HEK293 (cell line): ENCODE measurements around the gene MN1.

Source experiments
- CTCF ChIA-PET: fragments of 350-600 bp; formaldehyde crosslinking; extraction: SDS; loops from one replicate; lab custom pipeline; 2021; ENCODE audit warnings: antibody characterized with exemption; lab: Yijun Ruan, JAX
- POLR2A ChIA-PET: fragments of 300-600 bp; formaldehyde crosslinking; extraction: SDS; loops from one replicate; lab custom pipeline; 2020; ENCODE audit warnings: antibody characterized with exemption, inconsistent platforms; lab: Yijun Ruan, JAX
- H3K27ac ChIP-seq: fragments of 200-500 bp; sonication (Bioruptor generic); 2 replicates; pipeline ENCODE4 v1.5.1; 2014; ENCODE audit warnings: low read depth, low read length, control low read depth, inconsistent platforms; ENCODE audit errors: extremely low read depth
- H3K36me3 ChIP-seq, 2 experiments: fragments of 200-500 bp in 1 of 2; sonication (Bioruptor generic) in 1 of 2; 1 replicate in 1 of 2; 2 replicates in 1 of 2; pipeline ENCODE4 v1.5.1; 2014 to 2017; ENCODE audit warnings: inconsistent platforms in 2 of 2, low read length in 2 of 2; ENCODE audit not compliant: control insufficient read depth in 2 of 2, insufficient read depth in 1 of 2
- H3K4me1 ChIP-seq: fragments of 200-500 bp; sonication (Bioruptor generic); 2 replicates; pipeline ENCODE4 v1.5.1; 2014; ENCODE audit warnings: mild to moderate bottlenecking, low read length, inconsistent platforms; ENCODE audit not compliant: control insufficient read depth, insufficient read depth
- H3K4me3 ChIP-seq: 2 replicates; pipeline ENCODE4 v1.5.1; 2011; ENCODE audit warnings: low read depth, mild to moderate bottlenecking, control low read depth, low read length, moderate library complexity
- H3K9me3 ChIP-seq: fragments of 200-500 bp; sonication (Bioruptor generic); 2 replicates; pipeline ENCODE4 v1.5.1; 2014; ENCODE audit warnings: low read depth, low read length, inconsistent platforms; ENCODE audit not compliant: control insufficient read depth, insufficient read depth
- HOXC10 ChIP-seq: sonication (generic); formaldehyde crosslinking; IDR thresholded peaks from 2 replicates; pipeline ENCODE4 v1.8.1; 2023; ENCODE audit warnings: mild to moderate bottlenecking, missing genetic modification reagents
- RBAK ChIP-seq: fragments of 450-650 bp; formaldehyde crosslinking; IDR thresholded peaks from 2 replicates; pipeline ENCODE4 v1.5.1; 2016; ENCODE audit warnings: missing biosample characterization, missing genetic modification characterization
- SALL2 ChIP-seq: fragments of 450-650 bp; formaldehyde crosslinking; IDR thresholded peaks from 2 replicates; pipeline ENCODE4 v1.5.0; 2017; ENCODE audit warnings: missing biosample characterization, mild to moderate bottlenecking, missing genetic modification characterization, borderline replicate concordance
- YY1 ChIP-seq: fragments of 450-650 bp; formaldehyde crosslinking; IDR thresholded peaks from 2 replicates; pipeline ENCODE4 v1.5.1; 2018; ENCODE audit warnings: missing biosample characterization, missing genetic modification characterization
- ZNF114 ChIP-seq: fragments of 450-650 bp; formaldehyde crosslinking; IDR thresholded peaks from 2 replicates; pipeline ENCODE4 v1.5.0; 2017; ENCODE audit warnings: missing biosample characterization, missing genetic modification characterization
- ZNF133 ChIP-seq: fragments of 450-650 bp; formaldehyde crosslinking; IDR thresholded peaks from 2 replicates; pipeline ENCODE4 v1.5.1; 2016; ENCODE audit warnings: missing biosample characterization, missing genetic modification characterization
- ZNF214 ChIP-seq: fragments of 450-650 bp; formaldehyde crosslinking; IDR thresholded peaks from 2 replicates; pipeline ENCODE4 v1.5.1; 2017; ENCODE audit warnings: missing biosample characterization, mild to moderate bottlenecking, missing genetic modification characterization, borderline replicate concordance
- ZNF324 ChIP-seq: fragments of 450-650 bp; formaldehyde crosslinking; IDR thresholded peaks from 2 replicates; pipeline ENCODE4 v1.5.1; 2016; ENCODE audit warnings: missing biosample characterization, missing genetic modification characterization
- ZNF341 ChIP-seq: fragments of 450-650 bp; formaldehyde crosslinking; IDR thresholded peaks from 2 replicates; pipeline ENCODE4; 2016; ENCODE audit warnings: low read depth, missing biosample characterization, missing genetic modification characterization
- ZNF416 ChIP-seq: fragments of 450-650 bp; formaldehyde crosslinking; IDR thresholded peaks from 2 replicates; pipeline ENCODE4 v1.5.1; 2016; ENCODE audit warnings: missing biosample characterization, missing genetic modification characterization
- ZNF473 ChIP-seq: fragments of 450-650 bp; formaldehyde crosslinking; IDR thresholded peaks from 2 replicates; pipeline ENCODE4 v1.5.1; 2017; ENCODE audit warnings: missing biosample characterization, missing genetic modification characterization
- ZNF48 ChIP-seq: fragments of 450-650 bp; formaldehyde crosslinking; IDR thresholded peaks from 2 replicates; pipeline ENCODE4 v1.5.1; 2016; ENCODE audit warnings: missing biosample characterization, missing genetic modification characterization
- ZNF530 ChIP-seq: fragments of 450-650 bp; formaldehyde crosslinking; IDR thresholded peaks from 2 replicates; pipeline ENCODE4 v1.5.1; 2016; ENCODE audit warnings: low read depth, missing biosample characterization, missing genetic modification characterization
- ZNF544 ChIP-seq: fragments of 450-650 bp; formaldehyde crosslinking; IDR thresholded peaks from 2 replicates; pipeline ENCODE4 v1.5.0; 2017; ENCODE audit warnings: missing biosample characterization, missing genetic modification characterization
- TF ChIP-seq, protein P1 (sequence below): fragments of 450-650 bp; formaldehyde crosslinking; IDR thresholded peaks from 2 replicates; pipeline ENCODE4 v1.5.1; 2017; ENCODE audit warnings: missing biosample characterization, missing genetic modification characterization
- TF ChIP-seq, protein P2 (sequence below): sonication (generic); formaldehyde crosslinking; IDR thresholded peaks from 2 replicates; pipeline ENCODE4 v1.8.1; 2022; ENCODE audit warnings: mild to moderate bottlenecking, moderate library complexity, missing genetic modification reagents
- TF ChIP-seq, protein P3 (sequence below): fragments of 450-650 bp; formaldehyde crosslinking; IDR thresholded peaks from 2 replicates; pipeline ENCODE4 v1.5.1; 2016; ENCODE audit warnings: missing biosample characterization, missing genetic modification characterization
- TF ChIP-seq, protein P4 (sequence below): fragments of 450-650 bp; formaldehyde crosslinking; IDR thresholded peaks from 2 replicates; pipeline ENCODE4 v1.5.1; 2016; ENCODE audit warnings: missing biosample characterization, missing genetic modification characterization
- TF ChIP-seq, protein P5 (sequence below): fragments of 450-650 bp; formaldehyde crosslinking; conservative IDR thresholded peaks from 2 replicates; pipeline ENCODE4 v1.5.1; 2016; ENCODE audit warnings: low read depth, missing biosample characterization, missing genetic modification characterization

The MN1 gene

DNA sequence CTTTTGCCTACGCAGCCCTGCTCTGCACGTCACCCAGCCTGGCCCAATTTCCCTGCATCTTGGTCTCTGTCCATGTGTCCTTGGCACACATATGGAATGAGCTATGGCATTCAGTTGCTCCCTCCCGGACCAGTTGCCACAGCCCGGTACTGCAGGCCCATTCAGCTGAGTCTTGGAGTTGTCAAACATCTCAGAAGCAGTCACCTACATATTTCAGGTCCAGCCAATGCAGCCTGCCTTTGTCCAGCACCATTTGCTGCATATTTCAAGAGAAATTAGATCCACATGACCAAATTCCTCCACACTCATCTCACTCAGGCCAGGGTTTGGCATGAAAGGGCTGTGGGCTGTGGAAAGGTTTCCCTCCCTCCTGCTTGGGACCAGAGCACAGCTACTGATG lies 76.8 kb downstream of the MN1 start:
- no peak overlapping the region for H3K27ac ChIP-seq
- CTCF ChIA-PET, result interaction anchor here (0.6 to 1.5 kb wide), 3 partner anchors 12 to 623 kb away, joined by 3 read pairs; no protein-coding TSS in a partner anchor
- POLR2A ChIA-PET, result no interaction called here
- H3K4me1 ChIP-seq, result peaks cover 5% of the 10 kb centered on the region; the same call in 1 of the 2 replicates
- TF ChIP-seq ZNF341 (no peak), ZNF133 (tag by site-specific recombination) (no peak), ZNF214 (tag by site-specific recombination) (no peak), HOXC10 (CRISPR knock-in tag) (no peak), ZNF48 (no peak), SALL2 (tag by site-specific recombination) (no peak), RBAK (no peak), ZNF530 (tag by site-specific recombination) (no peak), YY1 (no peak), ZNF416 (tag by site-specific recombination) (no peak), ZNF114 (tag by site-specific recombination) (no peak), ZNF324 (tag by site-specific recombination) (no peak), ZNF473 (no peak), ZNF544 (tag by site-specific recombination) (no peak)
- TF ChIP-seq, protein P1, sequence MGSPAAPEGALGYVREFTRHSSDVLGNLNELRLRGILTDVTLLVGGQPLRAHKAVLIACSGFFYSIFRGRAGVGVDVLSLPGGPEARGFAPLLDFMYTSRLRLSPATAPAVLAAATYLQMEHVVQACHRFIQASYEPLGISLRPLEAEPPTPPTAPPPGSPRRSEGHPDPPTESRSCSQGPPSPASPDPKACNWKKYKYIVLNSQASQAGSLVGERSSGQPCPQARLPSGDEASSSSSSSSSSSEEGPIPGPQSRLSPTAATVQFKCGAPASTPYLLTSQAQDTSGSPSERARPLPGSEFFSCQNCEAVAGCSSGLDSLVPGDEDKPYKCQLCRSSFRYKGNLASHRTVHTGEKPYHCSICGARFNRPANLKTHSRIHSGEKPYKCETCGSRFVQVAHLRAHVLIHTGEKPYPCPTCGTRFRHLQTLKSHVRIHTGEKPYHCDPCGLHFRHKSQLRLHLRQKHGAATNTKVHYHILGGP (tag by site-specific recombination), result no peak
- TF ChIP-seq, protein P2, sequence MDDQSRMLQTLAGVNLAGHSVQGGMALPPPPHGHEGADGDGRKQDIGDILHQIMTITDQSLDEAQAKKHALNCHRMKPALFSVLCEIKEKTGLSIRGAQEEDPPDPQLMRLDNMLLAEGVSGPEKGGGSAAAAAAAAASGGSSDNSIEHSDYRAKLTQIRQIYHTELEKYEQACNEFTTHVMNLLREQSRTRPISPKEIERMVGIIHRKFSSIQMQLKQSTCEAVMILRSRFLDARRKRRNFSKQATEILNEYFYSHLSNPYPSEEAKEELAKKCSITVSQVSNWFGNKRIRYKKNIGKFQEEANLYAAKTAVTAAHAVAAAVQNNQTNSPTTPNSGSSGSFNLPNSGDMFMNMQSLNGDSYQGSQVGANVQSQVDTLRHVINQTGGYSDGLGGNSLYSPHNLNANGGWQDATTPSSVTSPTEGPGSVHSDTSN (CRISPR knock-in tag), result no peak
- TF ChIP-seq, protein P3, sequence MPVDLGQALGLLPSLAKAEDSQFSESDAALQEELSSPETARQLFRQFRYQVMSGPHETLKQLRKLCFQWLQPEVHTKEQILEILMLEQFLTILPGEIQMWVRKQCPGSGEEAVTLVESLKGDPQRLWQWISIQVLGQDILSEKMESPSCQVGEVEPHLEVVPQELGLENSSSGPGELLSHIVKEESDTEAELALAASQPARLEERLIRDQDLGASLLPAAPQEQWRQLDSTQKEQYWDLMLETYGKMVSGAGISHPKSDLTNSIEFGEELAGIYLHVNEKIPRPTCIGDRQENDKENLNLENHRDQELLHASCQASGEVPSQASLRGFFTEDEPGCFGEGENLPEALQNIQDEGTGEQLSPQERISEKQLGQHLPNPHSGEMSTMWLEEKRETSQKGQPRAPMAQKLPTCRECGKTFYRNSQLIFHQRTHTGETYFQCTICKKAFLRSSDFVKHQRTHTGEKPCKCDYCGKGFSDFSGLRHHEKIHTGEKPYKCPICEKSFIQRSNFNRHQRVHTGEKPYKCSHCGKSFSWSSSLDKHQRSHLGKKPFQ, result no peak
- TF ChIP-seq, protein P4, sequence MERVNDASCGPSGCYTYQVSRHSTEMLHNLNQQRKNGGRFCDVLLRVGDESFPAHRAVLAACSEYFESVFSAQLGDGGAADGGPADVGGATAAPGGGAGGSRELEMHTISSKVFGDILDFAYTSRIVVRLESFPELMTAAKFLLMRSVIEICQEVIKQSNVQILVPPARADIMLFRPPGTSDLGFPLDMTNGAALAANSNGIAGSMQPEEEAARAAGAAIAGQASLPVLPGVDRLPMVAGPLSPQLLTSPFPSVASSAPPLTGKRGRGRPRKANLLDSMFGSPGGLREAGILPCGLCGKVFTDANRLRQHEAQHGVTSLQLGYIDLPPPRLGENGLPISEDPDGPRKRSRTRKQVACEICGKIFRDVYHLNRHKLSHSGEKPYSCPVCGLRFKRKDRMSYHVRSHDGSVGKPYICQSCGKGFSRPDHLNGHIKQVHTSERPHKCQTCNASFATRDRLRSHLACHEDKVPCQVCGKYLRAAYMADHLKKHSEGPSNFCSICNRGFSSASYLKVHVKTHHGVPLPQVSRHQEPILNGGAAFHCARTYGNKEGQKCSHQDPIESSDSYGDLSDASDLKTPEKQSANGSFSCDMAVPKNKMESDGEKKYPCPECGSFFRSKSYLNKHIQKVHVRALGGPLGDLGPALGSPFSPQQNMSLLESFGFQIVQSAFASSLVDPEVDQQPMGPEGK (tag by site-specific recombination), result no peak
- TF ChIP-seq, protein P5, sequence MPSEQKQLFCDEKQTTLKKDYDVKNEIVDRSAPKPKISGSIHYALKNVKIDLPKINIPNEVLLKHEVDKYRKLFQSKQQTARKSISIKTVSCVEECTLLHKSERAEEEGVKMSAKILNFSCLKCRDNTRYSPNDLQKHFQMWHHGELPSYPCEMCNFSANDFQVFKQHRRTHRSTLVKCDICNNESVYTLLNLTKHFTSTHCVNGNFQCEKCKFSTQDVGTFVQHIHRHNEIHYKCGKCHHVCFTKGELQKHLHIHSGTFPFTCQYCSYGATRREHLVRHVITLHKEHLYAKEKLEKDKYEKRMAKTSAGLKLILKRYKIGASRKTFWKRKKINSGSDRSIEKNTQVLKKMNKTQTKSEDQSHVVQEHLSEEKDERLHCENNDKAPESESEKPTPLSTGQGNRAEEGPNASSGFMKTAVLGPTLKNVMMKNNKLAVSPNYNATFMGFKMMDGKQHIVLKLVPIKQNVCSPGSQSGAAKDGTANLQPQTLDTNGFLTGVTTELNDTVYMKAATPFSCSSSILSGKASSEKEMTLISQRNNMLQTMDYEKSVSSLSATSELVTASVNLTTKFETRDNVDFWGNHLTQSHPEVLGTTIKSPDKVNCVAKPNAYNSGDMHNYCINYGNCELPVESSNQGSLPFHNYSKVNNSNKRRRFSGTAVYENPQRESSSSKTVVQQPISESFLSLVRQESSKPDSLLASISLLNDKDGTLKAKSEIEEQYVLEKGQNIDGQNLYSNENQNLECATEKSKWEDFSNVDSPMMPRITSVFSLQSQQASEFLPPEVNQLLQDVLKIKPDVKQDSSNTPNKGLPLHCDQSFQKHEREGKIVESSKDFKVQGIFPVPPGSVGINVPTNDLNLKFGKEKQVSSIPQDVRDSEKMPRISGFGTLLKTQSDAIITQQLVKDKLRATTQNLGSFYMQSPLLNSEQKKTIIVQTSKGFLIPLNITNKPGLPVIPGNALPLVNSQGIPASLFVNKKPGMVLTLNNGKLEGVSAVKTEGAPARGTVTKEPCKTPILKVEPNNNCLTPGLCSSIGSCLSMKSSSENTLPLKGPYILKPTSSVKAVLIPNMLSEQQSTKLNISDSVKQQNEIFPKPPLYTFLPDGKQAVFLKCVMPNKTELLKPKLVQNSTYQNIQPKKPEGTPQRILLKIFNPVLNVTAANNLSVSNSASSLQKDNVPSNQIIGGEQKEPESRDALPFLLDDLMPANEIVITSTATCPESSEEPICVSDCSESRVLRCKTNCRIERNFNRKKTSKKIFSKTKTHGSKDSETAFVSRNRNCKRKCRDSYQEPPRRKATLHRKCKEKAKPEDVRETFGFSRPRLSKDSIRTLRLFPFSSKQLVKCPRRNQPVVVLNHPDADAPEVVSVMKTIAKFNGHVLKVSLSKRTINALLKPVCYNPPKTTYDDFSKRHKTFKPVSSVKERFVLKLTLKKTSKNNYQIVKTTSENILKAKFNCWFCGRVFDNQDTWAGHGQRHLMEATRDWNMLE, result no peak
- no peak overlapping the region for H3K4me3 ChIP-seq
- H3K9me3 ChIP-seq, result no peaks in the 10 kb centered on the region
- H3K36me3 ChIP-seq, result no peaks in the 10 kb centered on the region
